Mucosa of rectum (tissue), 2 donors: Measurements from ENCODE around the gene DDA1.

Experiments used
- H3K27ac ChIP-seq, 2 donors: one replicate each; pipeline ENCODE4 v1.7.0; 2013; ENCODE audit warnings: inconsistent platforms in 2 of 2, low read depth in 2 of 2, low read length in 2 of 2
- H3K27me3 ChIP-seq, 2 donors: one replicate each; pipeline ENCODE4 v1.7.0; 2013; ENCODE audit warnings: low read length in 2 of 2; ENCODE audit not compliant: control insufficient read depth in 2 of 2, insufficient read depth in 2 of 2
- H3K36me3 ChIP-seq, 2 donors: one replicate each; pipeline ENCODE4 v1.7.0; 2013; ENCODE audit warnings: low read length in 2 of 2; ENCODE audit not compliant: control insufficient read depth in 2 of 2, insufficient read depth in 2 of 2
- H3K4me1 ChIP-seq, 2 donors: one replicate each; pipeline ENCODE4 v1.7.0; 2013; ENCODE audit warnings: low read length in 2 of 2, mild to moderate bottlenecking in 1 of 2; ENCODE audit not compliant: control insufficient read depth in 2 of 2, insufficient read depth in 2 of 2
- H3K4me3 ChIP-seq, 2 donors: one replicate each; pipeline ENCODE4 v1.7.0; 2013; ENCODE audit warnings: low read length in 2 of 2
- H3K9ac ChIP-seq, 2 donors: one replicate each; pipeline ENCODE4 v1.7.0; 2013; ENCODE audit warnings: low read length in 2 of 2, low read depth in 1 of 2, mild to moderate bottlenecking in 1 of 2
- H3K9me3 ChIP-seq, 2 donors: one replicate each; pipeline ENCODE4 v1.7.0; 2013; ENCODE audit warnings: low read length in 2 of 2; ENCODE audit not compliant: control insufficient read depth in 2 of 2
- donor health status: healthy.
- donor health status: Normal muscosa, but diverticular disease.

DDA1 gene

DNA sequence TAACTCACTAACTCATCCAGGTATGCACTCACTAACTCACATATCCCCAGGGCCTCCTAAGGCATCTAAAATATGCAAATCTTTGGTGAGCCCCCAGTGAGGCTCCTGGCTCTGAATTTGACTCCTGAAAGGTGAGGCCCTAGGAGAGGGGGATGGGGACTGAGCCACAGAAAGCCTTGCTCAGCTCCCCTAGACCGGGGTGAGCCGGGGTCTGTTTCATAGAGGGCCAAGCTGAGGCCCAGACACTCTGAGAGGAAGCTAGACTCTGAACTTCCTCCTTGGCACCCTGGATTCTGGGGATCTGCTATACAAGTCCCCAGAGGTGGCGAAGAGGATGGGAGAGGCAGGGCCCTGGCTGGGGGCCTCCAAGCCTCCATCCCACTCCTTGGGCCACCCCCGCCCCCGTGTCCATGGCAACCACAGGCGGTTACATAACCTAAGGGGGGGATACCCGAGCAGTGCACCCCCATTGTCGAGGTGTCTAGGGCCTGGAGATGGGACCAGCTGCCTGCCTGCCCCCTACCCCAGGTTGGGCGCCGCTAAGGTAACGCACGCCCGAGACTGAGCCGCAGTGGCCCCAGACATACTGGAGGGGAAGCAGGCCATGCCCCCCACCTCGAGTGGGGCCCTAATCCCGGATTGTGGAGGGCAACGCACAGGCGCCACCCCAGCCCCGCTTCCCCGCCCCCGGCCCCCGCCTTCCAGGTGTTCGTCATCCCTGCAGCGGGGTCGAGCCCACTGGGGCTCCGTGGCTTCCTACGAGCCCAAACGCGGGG lies 6.8 kb upstream of the DDA1 start:
- peak overlapping the region; percentile 18 to 48 for H3K27ac ChIP-seq
- no peaks in the 10 kb centered on the region for H3K9me3 ChIP-seq
- peak overlapping the region; percentile 52 to 72 for H3K9ac ChIP-seq
- H3K4me3 ChIP-seq: peak overlapping the region; percentile 65 to 67
- H3K36me3 ChIP-seq: peaks cover 0 to 3% of the 10 kb centered on the region in 2 donors
- H3K27me3 ChIP-seq: no peaks in the 10 kb centered on the region
- H3K4me1 ChIP-seq: peaks cover 28 to 31% of the 10 kb centered on the region in 2 donors

DNA sequence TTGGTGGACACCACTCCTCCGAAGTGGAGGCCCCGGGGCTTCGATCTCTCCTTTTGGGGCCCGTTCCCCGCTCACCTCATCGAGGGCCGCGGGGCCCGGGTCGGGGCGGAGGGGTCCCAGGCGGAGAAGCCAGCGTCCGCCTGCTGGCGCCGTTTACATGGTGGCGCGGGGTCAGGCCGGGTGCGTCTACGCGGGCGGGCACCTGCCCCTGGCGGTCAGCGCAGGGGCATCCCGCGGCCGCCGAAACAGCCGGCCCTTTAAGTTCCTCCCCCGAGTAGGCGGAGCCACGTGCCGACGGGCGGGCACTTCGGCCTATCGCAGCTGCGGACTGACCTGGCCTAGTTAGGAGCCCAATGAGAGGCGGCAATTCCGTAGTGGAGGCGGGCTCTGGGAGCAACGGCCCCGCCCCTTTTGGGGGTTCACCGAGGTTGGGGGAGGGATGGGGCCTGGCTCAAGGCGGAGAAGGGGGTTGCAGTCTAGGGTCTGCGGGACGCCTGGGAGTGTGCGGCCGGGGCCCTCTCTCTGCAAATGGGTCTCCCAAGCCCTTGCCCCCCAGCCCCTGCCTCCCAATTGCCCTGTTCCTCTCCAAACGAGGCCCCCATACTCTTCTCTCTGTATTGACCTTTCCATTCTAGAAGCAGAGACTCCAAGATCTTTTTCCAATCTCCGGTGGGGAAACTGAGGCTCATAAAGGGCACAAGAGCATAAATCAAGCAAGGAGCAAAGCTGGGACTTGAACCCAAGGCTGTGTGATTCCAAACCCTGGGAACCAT lies 6.0 kb upstream of the DDA1 start, which contains the start of gene ABHD8:
ABHD8 (minus strand) TSS at position 259 of the 773 bp plus-strand sequence. CDS start 1,809 bp downstream, outside the sequence.
- Histone ChIP-seq H3K9me3 (no peaks in the 10 kb centered on the region), H3K27me3 (no peaks in the 10 kb centered on the region), H3K36me3 (no peaks in the 10 kb centered on the region), H3K4me3 (peak within 1 kb of the TSS; percentile 65 to 67), H3K9ac (peak within 1 kb of the TSS; percentile 52 to 72), H3K27ac (peak within 1 kb of the TSS; percentile 18 to 48), H3K4me1 (peaks cover 29 to 34% of the 10 kb centered on the region in 2 donors)

- Histone ChIP-seq H3K4me1 (peaks cover 29 to 34% of the 10 kb centered on the region in 2 donors), H3K27me3 (no peaks in the 10 kb centered on the region), H3K27ac (no peak overlapping the region), H3K4me3 (no peak overlapping the region), H3K9me3 (no peaks in the 10 kb centered on the region), H3K9ac (no peak overlapping the region), H3K36me3 (no peaks in the 10 kb centered on the region)
These were observed 5.5 kb upstream of the DDA1 start for GRCh38 chr19:17303940-17304267.

- Histone ChIP-seq H3K9ac (peak overlapping the region; percentile 24 to 94), H3K4me3 (peak overlapping the region; percentile 89 to 90), H3K36me3 (no peaks in the 10 kb centered on the region), H3K9me3 (no peaks in the 10 kb centered on the region), H3K27me3 (no peaks in the 10 kb centered on the region), H3K4me1 (peaks cover 29 to 34% of the 10 kb centered on the region in 2 donors), H3K27ac (peak overlapping the region; percentile 96 to 98)
These were observed 4.8 kb upstream of the DDA1 start for GRCh38 chr19:17304386-17305215.

DNA sequence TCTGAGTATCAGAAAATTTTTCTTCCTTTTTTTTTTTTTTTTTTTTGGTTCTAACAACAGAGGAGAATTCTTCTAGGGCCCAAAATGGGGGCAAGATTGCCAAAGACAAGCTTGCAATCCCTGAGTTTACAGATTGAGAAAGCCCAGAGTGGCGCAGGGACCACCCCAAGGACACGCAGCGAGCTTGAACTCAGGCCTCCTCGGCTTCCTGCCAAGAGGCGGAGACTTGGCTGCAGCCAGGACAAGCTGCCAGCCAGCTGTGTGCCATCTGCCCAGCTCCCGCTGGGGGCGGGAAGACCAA lies 4.2 kb upstream of the DDA1 start:
- Histone ChIP-seq H3K9me3 (no peaks in the 10 kb centered on the region), H3K4me3 (peak overlapping the region; percentile 89 to 90), H3K27me3 (no peaks in the 10 kb centered on the region), H3K36me3 (no peaks in the 10 kb centered on the region), H3K4me1 (peaks cover 34 to 39% of the 10 kb centered on the region in 2 donors), H3K9ac (peak overlapping the region; percentile 24 to 94), H3K27ac (peak overlapping the region; percentile 96 to 98)

GRCh38 chr19:17305517-17306284 lies 3.7 kb upstream of the DDA1 start, which contains the start of gene MRPL34:
MRPL34 (plus strand) TSS chr19:17305872; CDS start chr19:17305893, 21 bp downstream.
- peak within 1 kb of the TSS; percentile 89 to 90 for H3K4me3 ChIP-seq
- peak within 1 kb of the TSS; percentile 79 to 94 for H3K9ac ChIP-seq
- no peaks in the 10 kb centered on the region for H3K36me3 ChIP-seq
- H3K27ac ChIP-seq: peak within 1 kb of the TSS; percentile 96 to 98
- no peaks in the 10 kb centered on the region for H3K27me3 ChIP-seq
- H3K9me3 ChIP-seq: no peaks in the 10 kb centered on the region
- peaks cover 39 to 45% of the 10 kb centered on the region in 2 donors for H3K4me1 ChIP-seq

GRCh38 chr19:17306285-17306714 lies 3.1 kb upstream of the DDA1 start:
- no peaks in the 10 kb centered on the region for H3K36me3 ChIP-seq
- peak overlapping the region; percentile 89 to 90 for H3K4me3 ChIP-seq
- peak overlapping the region; percentile 96 to 98 for H3K27ac ChIP-seq
- H3K9ac ChIP-seq: peak overlapping the region; percentile 79 to 94
- no peaks in the 10 kb centered on the region for H3K9me3 ChIP-seq
- no peaks in the 10 kb centered on the region for H3K27me3 ChIP-seq
- H3K4me1 ChIP-seq: peaks cover 40 to 45% of the 10 kb centered on the region in 2 donors

DNA sequence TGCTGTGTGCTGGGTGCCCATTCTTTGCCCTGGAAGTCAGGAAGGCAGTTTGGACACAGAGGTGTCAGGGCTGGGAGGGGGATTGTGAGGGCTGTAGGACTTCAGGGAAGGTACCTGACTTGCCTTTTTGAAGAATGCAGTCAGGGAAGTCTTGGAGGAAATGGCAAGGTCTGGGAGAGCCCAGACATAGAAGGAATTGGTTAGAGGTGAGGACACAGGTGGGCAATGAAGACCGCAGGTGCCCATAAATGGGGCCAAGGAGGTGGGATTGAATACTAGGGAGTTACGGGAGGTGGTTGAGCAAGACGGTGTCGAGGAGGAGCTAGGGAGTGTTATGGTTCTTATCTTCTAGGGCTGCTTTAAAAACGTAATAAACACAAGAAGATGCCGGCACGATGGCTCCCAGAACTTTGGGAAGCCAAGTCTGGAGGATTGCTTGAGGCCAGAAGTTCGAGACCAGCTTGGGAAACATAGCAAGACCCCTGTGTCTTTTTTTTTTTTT lies 1.4 kb upstream of the DDA1 start:
- no peaks in the 10 kb centered on the region for H3K9me3 ChIP-seq
- no peak overlapping the region for H3K27ac ChIP-seq
- H3K4me3 ChIP-seq: no peak overlapping the region
- peaks cover 2 to 3% of the 10 kb centered on the region in 2 donors for H3K36me3 ChIP-seq
- H3K4me1 ChIP-seq: peaks cover 35 to 37% of the 10 kb centered on the region in 2 donors
- H3K9ac ChIP-seq: no peak overlapping the region
- no peaks in the 10 kb centered on the region for H3K27me3 ChIP-seq

- peak overlapping the region; percentile 83 to 91 for H3K9ac ChIP-seq
- peaks cover 24 to 25% of the 10 kb centered on the region in 2 donors for H3K4me1 ChIP-seq
- H3K27ac ChIP-seq: peak overlapping the region; percentile 74 to 83
These were observed 650 bp downstream of the DDA1 start for GRCh38 chr19:17309965-17310461.

More at GRCh38 chr19:17309965-17310461, 650 bp downstream of the DDA1 start:
- peak overlapping the region; percentile 91 to 98 for H3K4me3 ChIP-seq
- no peaks in the 10 kb centered on the region for H3K9me3 ChIP-seq
- H3K27me3 ChIP-seq: no peaks in the 10 kb centered on the region
- peaks cover 9 to 17% of the 10 kb centered on the region in 2 donors for H3K36me3 ChIP-seq
